Kidney epithelial cell (primary cell): ENCODE data around the gene ADGRD2. TPM values are rescaled to one million over a fixed set of nuclear protein-coding genes. Genes with fewer than 3 reads are reported as not detected.

Experiments used
- DNase-seq: peaks from one replicate; pipeline ENCODE4 v3.0.0-alpha.2; 2010; ENCODE audit warnings: low read depth
- H3K27me3 ChIP-seq: 2 replicates; pipeline ENCODE4 v1.6.0; 2011; ENCODE audit warnings: low read length; ENCODE audit not compliant: control insufficient read depth, insufficient read depth
- H3K36me3 ChIP-seq: 2 replicates; pipeline ENCODE4 v1.5.1; 2011; ENCODE audit warnings: low read length; ENCODE audit not compliant: control insufficient read depth, insufficient read depth
- H3K4me3 ChIP-seq: 2 replicates; pipeline ENCODE4 v1.5.1; 2011; ENCODE audit warnings: low read depth, mild to moderate bottlenecking, control low read depth, low read length
- total RNA-seq: library from RNA; depleted of rRNA; stranded (reverse); fragments of >200 nt; gene quantifications from 2 replicates; pipeline ENCODE4 v1.2.3, GENCODE V29; 2015
- TF ChIP-seq, protein P1 (sequence below): IDR thresholded peaks from 2 replicates; pipeline ENCODE4 v1.5.1; 2011; ENCODE audit warnings: mild to moderate bottlenecking, moderate library complexity, low read length, control low read depth, inconsistent platforms; ENCODE audit not compliant: insufficient read depth, poor library complexity, severe bottlenecking

ADGRD2 gene
- total RNA-seq, 1 donor from 2014 or later: not detected

DNA sequence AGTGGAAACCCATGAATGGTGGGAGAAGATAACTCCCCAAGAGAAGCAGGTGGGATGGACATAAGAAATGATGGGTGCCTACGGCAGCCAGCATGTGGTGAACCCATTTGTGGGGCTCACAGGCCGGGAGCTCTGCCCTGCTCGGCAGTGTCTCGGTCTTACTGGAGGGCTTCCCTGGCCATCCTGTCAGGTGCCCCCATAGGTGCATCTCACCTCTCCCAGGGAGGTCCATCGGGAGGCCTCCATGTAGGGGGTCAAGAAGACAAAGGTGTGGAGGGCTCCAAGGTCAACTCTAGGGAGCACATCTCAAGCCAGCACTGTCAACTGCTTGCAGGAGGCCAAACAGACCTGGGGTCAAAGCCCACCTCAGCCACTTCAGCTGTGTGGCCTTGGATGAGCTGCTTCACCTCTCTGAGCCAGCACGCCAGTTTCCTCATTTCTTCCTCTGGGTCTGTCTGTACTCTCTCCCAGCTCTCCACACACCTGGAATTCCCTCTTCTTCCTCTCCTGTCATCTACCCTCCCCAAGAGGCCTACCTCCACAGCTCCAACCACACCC lies 10.5 kb upstream of the ADGRD2 start:
- TF ChIP-seq, protein P1, sequence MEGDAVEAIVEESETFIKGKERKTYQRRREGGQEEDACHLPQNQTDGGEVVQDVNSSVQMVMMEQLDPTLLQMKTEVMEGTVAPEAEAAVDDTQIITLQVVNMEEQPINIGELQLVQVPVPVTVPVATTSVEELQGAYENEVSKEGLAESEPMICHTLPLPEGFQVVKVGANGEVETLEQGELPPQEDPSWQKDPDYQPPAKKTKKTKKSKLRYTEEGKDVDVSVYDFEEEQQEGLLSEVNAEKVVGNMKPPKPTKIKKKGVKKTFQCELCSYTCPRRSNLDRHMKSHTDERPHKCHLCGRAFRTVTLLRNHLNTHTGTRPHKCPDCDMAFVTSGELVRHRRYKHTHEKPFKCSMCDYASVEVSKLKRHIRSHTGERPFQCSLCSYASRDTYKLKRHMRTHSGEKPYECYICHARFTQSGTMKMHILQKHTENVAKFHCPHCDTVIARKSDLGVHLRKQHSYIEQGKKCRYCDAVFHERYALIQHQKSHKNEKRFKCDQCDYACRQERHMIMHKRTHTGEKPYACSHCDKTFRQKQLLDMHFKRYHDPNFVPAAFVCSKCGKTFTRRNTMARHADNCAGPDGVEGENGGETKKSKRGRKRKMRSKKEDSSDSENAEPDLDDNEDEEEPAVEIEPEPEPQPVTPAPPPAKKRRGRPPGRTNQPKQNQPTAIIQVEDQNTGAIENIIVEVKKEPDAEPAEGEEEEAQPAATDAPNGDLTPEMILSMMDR: no peak
- Histone ChIP-seq H3K27me3 (peaks cover 6% of the 10 kb centered on the region), H3K4me3 (no peak overlapping the region), H3K36me3 (no peaks in the 10 kb centered on the region)
- no peak for DNase-seq

DNA sequence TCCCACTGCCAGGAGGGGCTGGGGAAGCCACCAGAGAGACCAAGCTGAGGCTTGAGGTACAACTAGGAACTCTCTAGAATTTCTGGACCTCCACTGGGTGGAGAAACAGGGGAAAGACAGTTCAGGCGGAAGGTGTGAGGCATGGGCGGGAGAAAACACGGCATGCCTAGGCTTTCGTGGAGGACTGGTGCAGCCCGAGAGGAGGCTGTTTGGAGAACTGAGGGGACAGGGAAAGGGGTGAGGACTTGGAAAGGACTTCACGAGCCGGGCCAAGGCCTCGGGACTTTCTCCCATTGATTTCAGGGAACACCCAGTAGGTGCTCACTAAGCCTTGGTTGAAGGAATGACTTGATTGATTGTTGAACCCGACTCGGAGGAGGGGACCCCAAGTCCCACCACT lies 9.5 kb upstream of the ADGRD2 start:
- TF ChIP-seq, protein P1: no peak
- Histone ChIP-seq H3K4me3 (no peak overlapping the region), H3K27me3 (peaks cover 6% of the 10 kb centered on the region), H3K36me3 (no peaks in the 10 kb centered on the region)
- no peak for DNase-seq

DNA sequence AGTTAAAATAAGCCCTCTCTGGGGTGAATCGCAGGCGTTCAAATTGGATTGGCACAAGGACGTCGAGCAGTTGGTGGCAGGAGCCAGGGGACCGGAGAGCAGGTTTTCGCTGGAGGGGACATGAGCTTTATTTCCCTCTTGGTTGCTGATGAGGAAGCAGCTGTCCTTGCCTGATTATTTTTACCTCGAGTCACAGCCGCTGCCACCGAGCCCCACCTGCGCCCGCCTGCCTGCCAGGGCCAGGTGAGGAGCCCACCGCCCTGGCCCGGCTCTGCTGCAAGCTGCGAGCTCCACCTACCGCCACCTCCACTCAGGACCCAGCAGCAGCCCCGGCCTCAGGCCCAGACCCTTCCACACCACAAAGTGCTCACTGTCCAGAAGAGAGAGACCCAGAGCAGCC lies 9.0 kb upstream of the ADGRD2 start:
- Histone ChIP-seq H3K27me3 (peaks cover 6% of the 10 kb centered on the region), H3K4me3 (no peak overlapping the region), H3K36me3 (no peaks in the 10 kb centered on the region)
- no peak for DNase-seq
- TF ChIP-seq, protein P1: no peak

DNA sequence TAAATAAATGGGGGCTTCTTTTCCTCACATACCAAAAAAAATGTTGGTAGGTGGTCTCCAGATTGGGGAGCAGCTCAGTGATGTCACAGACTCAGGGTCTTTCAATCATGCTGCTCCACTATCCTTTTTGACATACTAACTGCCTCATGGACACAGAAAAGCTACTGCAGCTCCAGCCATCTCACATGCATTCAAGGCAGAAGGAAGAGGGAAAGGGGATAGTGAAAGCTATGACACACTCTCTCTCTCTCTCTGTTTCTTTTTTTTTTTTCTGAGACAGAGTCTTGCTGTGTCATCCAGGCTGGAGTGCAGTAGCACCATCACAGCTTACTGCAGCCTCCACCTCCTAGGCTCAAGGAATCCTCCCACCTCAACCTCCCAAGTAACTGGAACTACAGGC lies 7.9 kb upstream of the ADGRD2 start:
- Histone ChIP-seq H3K36me3 (no peaks in the 10 kb centered on the region), H3K4me3 (no peak overlapping the region), H3K27me3 (peaks cover 6% of the 10 kb centered on the region)
- TF ChIP-seq, protein P1: no peak
- no peak for DNase-seq

DNA sequence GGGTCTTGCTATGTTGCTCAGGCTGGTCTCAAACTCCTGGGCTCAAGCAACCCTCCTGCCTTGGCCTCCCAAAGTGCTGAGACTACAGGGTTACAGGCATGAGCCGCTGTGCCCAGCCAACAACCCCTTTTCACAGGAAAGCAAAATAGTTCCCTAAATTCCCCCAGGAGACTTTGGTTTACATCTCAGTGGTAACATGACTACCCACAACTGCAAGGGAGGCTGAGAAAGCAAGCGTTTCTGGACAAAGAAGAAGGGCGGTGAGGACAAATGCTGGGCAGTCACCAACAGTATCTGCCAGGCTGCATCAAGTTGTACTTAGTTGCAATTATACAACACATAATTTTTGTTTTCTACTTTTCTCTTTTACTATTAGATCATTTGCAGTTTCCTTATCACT lies 7.4 kb upstream of the ADGRD2 start:
- Histone ChIP-seq H3K36me3 (no peaks in the 10 kb centered on the region), H3K4me3 (no peak overlapping the region), H3K27me3 (peaks cover 6% of the 10 kb centered on the region)
- TF ChIP-seq, protein P1: no peak
- DNase-seq: no peak

DNA sequence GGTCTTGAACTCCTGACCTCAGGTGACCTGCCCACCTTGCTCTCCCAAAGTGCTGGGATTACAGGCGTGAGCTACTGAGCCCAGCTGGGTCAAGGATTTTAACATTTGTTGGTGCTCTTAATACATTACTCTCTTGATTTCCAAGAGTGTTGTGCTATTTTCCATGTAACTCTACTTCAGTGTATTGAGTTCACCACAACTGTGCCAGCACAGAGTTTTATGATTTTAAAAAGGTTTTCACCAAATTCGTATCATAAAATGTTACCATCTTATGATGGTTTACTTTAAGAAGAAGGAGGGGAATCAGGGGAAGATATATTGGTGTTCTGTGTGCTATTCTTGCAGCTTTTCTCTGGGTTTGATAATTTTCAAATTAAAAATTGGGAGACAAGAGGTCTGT lies 6.6 kb upstream of the ADGRD2 start:
- Histone ChIP-seq H3K27me3 (peaks cover 6% of the 10 kb centered on the region), H3K4me3 (no peak overlapping the region), H3K36me3 (no peaks in the 10 kb centered on the region)
- TF ChIP-seq, protein P1: no peak
- no peak for DNase-seq
